Measurements from ENCODE around the gene ELAVL1. TPM values are rescaled to one million over a fixed set of nuclear protein-coding genes. Genes with fewer than 3 reads are reported as not detected.
"Not testable (repeated sequence)": the region's sequence is repeated elsewhere in the genome, so short reads cannot be mapped to it uniquely, and the experiment has no call there.

ELAVL1 gene
- 10 to 100 TPM; 48.9 to 67.5 (median 53.6) TPM for polyA plus RNA-seq (ENCODE audit: insufficient read length in 10 of 10)
- long read RNA-seq, donor 1, full-length matches to known transcripts = 20 of 20 reads
- long read RNA-seq, donor 1, partial matches to known transcripts = 0 of 20 reads
- long read RNA-seq, donor 1, other reads (novel, unspliced or antisense) = 0 of 20 reads
- long read RNA-seq, donor 2, full-length matches to known transcripts = 11 of 11 reads
- long read RNA-seq, donor 2, partial matches to known transcripts = 0 of 11 reads
- long read RNA-seq, donor 2, other reads (novel, unspliced or antisense) = 0 of 11 reads
- long read RNA-seq, donor 3 = 0 reads
- long read RNA-seq, donor 4, full-length matches to known transcripts = 20 of 20 reads
- long read RNA-seq, donor 4, partial matches to known transcripts = 0 of 20 reads
- long read RNA-seq, donor 4, other reads (novel, unspliced or antisense) = 0 of 20 reads
- long read RNA-seq, donor 5, full-length matches to known transcripts = 28 of 38 reads
- long read RNA-seq, donor 5, partial matches to known transcripts = 10 of 38 reads
- long read RNA-seq, donor 5, other reads (novel, unspliced or antisense) = 0 of 38 reads
- long read RNA-seq, donor 6, full-length matches to known transcripts = 16 of 16 reads
- long read RNA-seq, donor 6, partial matches to known transcripts = 0 of 16 reads
- long read RNA-seq, donor 6, other reads (novel, unspliced or antisense) = 0 of 16 reads
- long read RNA-seq, donor 7, full-length matches to known transcripts = 14 of 14 reads
- long read RNA-seq, donor 7, partial matches to known transcripts = 0 of 14 reads
- long read RNA-seq, donor 7, other reads (novel, unspliced or antisense) = 0 of 14 reads
- long read RNA-seq, donor 8, full-length matches to known transcripts = 17 of 17 reads
- long read RNA-seq, donor 8, partial matches to known transcripts = 0 of 17 reads
- long read RNA-seq, donor 8, other reads (novel, unspliced or antisense) = 0 of 17 reads
- long read RNA-seq, donor 9, full-length matches to known transcripts = 5 of 5 reads
- long read RNA-seq, donor 9, partial matches to known transcripts = 0 of 5 reads
- long read RNA-seq, donor 9, other reads (novel, unspliced or antisense) = 0 of 5 reads

DNA sequence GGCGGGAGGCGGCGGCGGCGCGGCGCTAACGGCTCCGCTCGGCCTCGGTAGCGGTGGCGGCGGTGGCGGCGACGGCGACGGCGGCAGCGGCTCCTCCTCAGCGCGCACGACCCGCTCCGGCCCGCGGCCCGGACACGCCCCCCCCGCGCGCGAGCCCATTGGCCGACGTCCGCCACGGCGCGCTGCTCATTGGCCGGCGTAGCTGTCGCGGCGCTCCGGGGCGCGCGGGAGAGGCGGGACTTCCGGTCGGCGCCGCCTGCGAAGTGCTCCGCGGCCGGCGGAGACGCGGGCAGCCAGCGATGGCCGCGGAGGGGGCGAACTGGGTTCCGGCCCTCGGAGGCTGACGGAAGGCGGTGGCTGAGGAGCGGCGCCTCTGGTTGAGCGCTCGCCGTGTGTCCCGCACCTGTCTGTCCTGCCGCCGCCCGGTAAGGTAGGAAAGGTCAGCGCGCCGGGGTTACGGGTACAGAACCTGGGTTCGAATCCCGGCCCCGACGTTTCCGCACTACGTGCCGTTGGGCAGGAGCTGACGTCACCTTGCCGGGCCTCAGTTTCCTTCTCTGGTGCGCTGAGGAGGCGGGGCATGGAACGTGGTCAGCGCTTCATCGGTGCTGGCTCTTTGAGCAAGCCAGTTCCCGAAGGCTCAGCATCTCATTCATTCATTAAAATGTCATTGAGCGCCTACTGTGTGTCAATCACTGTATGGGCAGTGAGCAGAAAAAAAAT, at the start of gene ELAVL1:
Gene ELAVL1, minus strand, starts transcription at position 108 of the 723 bp plus-strand sequence. CDS start 13,826 bp downstream, outside the sequence.
- DNase-seq = peak; percentile 88 to 95 (median 91)

DNA sequence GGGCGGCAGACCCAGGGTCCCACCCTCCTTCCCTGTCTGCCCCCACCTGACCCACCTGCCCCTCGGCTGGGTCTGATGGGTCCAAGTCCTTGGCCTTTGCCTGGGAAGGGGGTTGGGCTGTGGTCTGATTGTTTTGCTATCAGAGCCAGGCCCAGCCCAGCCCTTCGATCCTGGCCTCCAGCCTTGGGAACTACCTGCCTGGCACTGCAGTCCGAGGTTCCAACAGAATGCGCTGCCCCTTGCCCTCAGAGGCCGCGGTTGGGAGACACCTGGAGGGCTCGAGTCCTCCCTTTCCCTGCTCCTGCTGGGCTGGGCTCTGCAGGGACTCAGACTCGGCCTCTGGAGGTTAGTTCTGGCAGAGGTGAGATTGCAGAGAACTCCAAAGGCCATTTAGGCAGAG, 48.7 kb upstream of the ELAVL1 start:
- no peak for DNase-seq

DNA sequence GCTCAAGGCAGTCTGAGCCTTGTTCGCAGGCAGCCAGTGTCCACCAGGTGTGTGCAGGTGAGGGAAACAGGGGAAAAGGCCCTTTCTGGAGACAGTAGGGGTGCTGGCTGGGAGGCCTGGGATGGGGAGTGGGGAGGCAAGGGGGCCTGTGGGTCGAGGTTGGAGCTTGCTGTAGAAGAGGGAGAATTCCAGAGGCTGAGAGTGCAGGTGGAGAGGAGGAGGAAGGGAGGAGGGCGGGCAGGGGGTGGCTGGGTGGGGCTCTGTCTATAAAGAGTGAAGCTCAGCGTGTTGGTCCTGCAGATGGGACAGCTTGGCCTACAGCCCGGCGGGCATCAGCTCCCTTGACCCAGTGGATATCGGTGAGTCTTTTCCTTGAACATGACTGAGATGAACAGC, 47.0 kb upstream of the ELAVL1 start, which contains the start of gene CCL25:
Gene CCL25, plus strand, starts transcription at position 297 of the 396 bp plus-strand sequence. CDS start 290 bp downstream, outside the sequence.
- DNase-seq = no peak

DNA sequence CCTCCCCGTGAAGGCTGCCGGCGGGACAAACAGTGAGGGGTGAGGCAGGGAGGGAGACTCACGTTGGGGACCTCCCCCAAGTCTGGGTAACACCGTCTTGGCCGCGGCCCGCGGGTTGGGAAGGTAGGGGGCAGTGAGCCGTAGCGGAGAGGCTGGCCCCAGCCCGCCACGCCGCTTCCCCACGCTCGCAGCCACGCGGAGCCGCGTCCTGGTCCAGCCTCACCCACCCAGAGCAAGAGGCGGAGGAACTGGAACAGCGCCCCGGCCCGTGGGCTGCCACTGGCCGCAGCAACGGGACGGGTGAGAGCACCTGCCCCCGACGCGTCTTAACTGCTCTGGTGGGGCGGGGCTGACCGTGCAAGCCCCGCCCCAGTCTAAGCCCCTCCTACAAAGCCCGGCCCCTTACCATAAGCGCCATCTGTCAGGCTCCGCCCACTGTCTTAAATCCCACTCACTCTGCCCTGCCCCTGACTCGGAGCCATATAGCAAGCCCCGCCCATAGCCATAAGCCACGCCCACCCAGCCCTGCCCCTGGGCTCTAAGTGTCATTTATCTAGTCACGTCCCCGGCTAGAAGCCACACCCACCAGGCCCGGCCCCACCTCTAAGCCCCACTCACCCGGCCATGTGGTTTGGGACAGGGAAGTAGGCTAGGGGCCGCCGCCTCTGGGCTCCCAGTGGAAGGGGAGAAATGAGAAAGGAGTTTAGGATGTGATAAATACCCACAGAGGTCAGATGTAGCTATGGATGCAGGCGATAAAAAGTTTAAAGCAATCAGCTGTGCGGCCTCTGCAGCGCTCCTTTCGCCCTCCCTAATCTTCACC, 45.0 kb upstream of the ELAVL1 start:
- peak; percentile 76 to 89 (median 82) for DNase-seq

DNA sequence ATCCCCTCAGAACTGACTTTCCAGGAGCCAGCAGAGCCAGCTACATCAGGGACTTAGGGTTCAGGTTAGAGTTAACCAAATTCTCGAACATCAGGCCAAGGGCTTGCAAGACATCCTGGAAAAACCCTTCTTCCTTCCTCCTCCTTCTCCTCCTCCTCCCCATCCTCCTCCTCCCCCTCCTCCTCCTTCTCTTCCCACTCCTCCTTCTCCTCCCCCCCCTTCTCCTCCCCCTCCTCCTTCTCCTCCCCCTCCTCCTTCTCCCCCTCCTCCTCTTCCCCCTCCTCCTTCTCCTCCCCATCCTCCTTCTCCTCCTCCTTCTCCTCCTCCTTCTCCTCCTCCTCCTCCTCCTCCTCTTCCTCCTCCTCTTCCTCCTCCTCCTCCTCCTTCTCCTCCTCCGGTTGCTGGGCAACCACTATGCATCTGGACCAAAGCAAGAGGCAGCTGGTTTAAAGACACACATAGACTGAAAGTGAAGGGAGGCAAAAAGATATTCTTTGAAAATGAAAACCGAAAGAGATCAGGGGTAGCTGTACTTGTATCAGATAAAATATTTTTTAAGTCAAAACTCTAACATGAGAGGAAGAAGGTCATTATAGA, 41.2 kb upstream of the ELAVL1 start:
- no peak for DNase-seq

DNA sequence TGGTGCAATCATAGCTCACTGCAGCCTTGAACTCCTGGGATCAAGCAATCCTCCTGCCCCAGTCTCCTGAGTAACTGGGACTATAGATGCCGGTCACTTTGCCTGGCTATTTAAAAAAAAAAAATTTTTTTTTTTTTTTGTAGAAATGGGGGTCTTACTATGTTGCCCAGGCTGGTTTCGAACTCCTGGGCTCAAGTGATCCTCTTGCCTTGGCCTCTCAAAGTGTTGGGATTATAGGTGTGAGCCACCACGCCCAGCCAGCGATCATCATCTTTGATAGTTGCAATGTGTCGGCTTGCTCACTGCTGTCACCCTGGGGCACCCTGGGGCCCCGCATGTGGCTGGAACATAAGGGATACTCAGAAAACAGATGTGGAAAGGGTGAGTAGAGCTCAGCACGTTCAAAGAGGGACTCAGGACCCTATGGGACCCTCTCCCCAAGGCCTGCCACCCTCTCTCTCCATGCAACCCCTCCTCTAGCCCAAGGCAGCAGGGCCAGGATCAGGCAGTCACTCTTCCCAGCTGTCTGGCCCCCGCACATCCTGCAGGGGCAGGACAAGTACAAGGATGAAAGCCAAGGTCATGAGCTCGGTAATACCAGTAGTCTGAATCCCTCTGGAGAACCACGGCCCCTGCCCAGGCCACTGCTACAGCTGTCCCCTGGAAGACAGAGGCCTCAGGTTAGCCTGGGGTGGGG, 40.6 kb upstream of the ELAVL1 start:
- no peak for DNase-seq

DNA sequence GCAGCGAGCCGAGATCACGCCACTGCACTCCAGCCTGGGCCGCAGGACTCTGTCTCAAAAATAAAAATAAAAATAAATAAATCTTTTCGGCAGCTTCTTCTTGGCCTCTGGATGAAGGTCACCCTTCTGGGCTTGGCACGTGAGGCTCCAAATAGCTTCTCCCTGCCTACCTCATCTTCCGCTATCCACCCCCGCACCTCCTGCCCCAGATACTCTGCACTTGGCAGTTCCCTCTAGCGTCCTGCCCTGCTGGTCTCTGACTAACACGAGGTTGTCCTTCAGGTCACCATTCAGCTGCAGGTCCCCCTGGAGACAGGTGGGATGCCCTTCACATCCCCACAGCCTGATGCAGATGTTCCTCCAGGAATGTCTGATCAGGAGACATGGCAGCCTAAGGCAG, 38.6 kb upstream of the ELAVL1 start:
- DNase-seq = no peak

DNA sequence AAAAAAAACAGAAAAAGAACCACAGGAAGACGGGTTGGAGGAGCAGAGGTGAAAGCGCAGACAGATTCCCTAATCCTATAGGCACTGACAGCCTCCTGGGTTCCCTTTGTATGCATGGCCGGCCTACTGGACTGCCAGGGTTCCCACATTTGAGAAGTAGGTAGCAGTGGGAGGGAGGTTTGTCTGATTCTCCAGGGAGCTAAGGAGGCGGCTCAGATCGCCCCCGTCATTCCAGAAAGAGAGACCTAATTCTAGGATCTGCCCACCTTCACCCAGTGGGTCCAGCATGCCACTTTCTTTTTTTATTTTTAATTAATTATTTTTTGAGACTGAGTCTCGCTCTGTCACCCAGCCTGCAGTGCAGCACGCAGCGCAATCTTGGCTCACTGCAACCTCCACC, 37.5 kb upstream of the ELAVL1 start:
- no peak for DNase-seq

DNA sequence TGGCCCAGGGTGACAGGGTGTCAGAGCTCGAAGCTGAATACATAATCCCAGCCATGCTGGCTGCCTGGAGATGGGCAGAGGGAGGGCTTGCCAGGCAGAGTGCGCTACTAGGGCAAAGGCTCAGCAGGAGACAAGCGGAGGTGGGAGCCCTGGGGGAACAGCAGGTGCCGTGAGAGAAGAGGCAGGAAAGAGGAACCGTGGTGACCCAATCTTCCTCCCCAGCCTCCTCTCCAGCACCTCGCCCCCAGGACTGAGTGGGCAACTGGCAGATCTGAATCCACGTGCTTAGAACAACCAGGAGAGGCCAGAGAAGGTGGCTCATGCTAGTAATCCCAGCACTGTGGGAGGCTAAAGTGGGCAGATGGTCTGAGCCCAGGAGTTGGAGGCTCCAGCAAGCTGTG, 36.1 kb upstream of the ELAVL1 start:
- no peak for DNase-seq

DNA sequence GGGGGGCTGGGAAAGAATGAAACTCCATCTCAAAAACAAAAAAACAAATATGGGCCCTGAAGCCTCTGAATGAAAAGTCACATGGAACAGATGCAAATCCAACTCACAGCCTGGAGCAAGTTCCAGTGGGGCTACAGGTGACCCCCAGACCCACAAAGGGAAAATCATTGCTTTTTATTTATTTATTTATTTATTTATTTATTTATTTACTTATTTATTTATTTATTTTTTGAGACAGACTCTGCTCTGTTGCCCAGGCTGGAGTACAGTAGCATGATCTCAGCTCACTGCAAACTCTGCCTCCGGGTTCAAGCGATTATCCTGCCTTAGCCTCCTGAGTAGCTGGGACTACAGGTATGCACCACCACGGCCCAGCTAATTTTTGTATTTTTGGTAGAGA, 33.8 kb upstream of the ELAVL1 start:
- no peak for DNase-seq

DNA sequence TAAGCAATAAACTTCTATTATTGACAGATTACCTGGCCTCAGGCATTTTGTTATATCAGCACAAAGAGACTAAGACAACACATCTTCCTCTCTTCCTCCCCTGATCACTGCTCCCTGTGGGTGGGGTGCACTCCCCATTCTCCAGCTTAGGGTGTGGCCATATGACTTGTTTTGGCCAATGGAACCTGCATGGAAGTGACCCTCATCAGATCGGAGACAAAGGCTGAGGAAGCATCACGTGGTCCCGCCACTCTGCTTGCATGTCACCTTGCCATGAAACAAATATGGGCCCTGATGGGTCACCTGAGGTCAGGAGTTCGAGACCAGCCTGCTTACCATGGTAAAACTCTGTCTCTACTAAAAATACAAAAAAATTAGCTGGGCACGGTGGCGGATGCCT, 33.4 kb upstream of the ELAVL1 start:
- no peak for DNase-seq

DNA sequence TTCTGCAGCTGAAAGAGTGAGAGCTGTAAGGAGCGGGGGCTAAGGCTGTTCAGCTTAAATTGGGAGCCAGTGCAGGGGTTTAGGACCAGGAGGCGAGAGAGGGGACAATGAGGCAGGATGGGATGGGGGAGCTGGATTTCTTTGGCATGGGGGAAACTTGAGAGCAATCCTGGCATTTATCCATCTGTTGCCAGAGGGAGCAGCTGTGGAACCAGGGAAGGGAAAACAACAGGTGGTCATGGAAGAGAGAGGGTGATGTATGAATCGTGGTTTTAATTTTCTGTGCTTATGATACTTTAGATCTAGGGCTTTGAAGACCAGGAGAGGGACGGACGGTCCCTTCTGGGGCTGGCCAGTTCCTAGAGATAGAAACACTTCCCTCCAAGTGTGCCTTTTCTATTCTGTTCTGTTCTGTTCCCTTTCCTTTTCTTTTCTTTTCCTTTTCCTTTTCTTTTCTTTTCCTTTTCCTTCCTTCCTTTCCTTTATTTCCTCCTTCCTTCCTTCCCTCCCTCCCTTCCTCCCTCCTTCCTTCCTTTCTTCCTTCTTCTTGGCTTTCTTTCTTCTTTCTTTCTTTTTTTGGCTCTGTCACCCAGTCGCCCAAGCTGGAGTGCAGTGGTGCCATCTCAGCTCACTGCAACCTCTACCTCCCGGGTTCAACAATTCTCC, 31.1 kb upstream of the ELAVL1 start:
- DNase-seq = peak; percentile 49 to 77 (median 74)

DNA sequence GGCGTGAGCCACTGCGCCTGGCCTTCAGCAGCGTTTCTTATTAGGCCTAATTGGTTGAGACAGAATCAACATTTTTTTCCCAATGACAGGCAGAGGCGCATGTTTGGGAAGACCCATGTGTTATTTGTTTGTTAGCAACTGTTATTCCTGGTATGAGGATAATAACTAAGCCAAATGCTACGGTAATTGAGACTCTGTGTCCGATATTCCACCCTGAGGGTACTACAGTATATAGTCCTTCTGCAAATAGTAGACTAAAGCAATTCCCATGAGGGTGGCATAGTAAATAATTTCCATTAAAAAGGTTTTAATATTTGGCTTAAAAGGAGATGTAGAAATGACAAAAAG, 28.7 kb upstream of the ELAVL1 start:
- DNase-seq = peak; percentile 39 to 62 (median 45)

DNA sequence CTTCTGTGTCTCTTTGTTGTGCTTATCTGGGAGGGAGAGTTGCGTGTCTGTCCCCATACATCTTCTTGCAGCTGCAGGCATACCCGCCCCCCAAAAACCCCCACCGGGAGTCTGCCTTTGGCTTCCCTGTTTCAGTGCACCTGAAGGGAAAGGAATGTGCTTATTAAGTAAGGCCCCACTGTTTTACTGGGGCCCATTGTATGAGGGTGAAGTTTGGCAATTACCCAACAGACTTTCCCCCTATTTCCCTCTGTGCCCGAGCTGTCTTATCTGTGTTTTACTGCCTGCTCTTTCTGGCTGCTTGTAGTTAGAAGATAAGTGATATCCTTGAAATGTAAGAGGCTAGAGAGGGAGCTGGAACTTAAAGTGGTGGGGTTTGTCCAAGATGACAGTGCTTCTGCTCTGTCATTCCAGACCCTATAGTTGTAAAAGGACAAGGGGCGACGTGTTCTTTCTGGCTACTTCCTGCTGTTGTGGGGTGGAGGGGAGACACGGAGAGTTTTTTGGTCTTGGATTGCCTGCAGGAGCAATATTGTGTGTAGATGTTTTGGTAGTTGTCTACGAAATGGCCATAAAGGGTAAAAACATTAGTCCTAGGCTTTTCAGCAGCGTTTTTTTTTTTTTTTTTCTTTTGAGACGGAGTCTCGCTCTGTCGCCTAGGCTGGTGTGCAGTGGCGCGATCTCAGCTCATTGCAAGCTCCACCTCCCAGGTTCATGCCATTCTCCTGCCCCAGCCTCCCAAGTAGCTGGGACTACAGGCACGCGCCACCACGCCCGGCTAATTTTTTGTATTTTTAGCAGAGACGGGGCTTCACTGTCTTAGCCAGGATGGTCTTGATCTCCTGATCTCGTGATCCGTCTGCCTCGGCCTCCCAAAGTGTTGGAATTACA, 28.1 kb upstream of the ELAVL1 start:
- DNase-seq = peak in 1 of 3 donors; percentile 14

DNA sequence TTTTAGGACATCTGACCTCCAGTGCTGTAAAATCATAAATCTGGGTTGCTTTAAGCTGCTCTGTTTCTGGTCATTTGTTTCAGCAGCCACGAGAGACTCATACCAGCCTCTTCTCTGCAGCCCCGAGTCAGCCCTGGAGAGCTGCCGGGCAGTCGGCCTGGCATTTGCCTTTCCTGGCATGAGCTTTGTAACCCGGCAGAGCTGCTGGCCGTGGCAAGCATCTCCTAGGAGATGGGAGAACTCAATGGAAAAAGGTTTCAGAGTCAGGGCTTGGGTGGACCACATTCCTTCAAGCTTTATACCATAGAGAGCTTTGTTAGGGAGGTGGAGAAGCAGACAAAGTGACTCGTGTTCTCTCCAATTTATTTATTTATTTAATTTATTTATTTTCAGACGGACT, 25.5 kb upstream of the ELAVL1 start:
- no peak for DNase-seq

DNA sequence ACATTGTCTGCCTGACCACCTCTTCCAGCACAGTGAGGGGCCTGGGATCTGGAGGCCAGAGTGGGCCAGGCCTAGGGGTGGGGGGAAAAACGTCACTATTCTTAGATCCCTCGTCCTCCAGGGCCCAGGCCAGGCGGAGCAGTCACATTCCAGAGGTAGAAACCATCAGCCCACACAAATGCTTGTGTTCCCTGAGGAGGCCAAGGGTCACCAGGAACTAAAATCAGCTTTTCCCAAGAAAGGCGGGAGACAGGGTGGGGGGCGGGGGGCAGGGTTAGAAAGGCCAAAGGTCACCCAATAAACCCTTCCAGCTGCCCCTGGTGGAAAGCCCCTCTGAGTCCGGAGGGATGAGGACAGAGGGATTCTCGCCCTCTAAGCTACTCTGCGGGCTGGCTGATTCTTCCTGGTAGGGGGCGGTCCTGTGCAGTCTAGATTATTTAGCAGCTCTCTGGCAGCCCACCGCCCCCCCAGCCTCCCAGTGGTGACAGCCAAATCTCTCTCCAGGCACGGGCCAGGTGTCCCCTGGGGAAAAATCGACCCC, 23.6 kb upstream of the ELAVL1 start:
- peak in 2 of 3 donors; percentile 35 to 66 for DNase-seq

DNA sequence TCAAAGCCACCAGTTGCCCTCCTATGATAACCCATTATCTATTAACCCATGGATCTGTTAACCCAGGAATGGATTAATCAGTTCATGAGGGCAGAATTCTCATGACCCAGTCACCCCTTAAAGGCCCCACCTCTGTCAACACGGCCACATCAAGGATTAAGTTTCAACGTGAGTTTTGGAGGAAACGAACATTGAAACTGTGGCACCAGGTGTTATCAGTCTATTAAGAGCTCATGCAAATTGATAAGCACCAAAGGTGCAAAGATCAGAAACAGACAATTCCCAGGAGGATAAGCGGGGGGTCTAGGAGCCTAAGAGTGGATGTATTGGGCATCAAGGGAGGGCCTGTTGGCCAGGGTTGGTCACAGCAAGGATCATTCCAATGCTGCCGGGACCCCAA, 19.9 kb upstream of the ELAVL1 start:
- no peak for DNase-seq

DNA sequence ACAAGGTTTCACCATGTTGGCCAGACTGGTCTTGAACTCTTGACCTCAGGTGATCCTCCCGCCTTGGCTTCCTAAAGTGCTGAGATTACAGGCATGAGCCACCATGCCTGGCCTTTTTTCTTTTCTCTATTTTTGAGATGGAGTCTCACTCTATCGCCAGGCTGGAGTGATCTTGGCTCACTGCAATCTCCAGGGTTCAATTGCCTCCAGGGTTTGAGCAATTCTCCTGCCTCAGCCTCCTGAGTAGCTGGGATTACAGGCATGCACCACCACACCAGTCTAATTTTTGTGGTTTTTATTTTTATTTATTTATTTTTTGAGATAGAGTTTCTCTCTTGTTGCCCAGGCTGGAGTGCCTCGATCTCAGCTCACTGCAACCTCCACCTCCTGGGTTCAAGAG, 18.8 kb upstream of the ELAVL1 start:
- DNase-seq = not testable (repeated sequence)

Measured in muscle of back (tissue), 13 donors.